Activated CD4-positive, CD25-positive, alpha-beta regulatory T cell treated with anti-CD3 and anti-CD28 coated beads, Interleukin-2, amount 50 U/mL, for 24 hours (primary cell): ENCODE results near the gene C19orf81.

Experiments used
- ATAC-seq, 2 donors: fragments of 150-1000 bp; cut with Tn5 transposase; one replicate each; pipeline ENCODE4 v1.10.0; 2021; ENCODE audit warnings: mild to moderate bottlenecking in 1 of 2, moderate library complexity in 1 of 2

Gene C19orf81

DNA sequence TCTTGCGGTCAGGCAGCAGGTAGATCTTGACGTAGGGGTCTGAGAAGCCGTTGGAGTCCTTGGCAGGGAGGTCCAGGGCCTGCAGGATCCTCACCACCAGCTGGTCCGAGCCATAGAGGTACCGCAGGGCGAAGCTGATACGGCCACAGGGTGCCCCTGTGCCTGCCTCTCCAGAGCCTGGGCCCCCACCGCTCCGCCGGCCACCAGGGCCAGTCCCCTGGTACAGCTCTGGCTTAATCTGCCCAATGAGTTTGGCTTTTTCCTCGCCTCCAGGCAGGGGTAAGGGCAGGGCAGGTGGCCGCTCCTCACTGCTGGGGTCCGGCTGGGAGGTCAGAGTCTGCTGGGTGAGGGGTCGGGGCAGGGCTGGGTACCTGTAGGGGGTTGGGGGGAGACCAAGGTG is 19.4 kb upstream of the C19orf81 start:
- no peak for ATAC-seq

- ATAC-seq = no peak
Measured at GRCh38 chr19:50632151-50632835, 17.0 kb upstream of the C19orf81 start.

DNA sequence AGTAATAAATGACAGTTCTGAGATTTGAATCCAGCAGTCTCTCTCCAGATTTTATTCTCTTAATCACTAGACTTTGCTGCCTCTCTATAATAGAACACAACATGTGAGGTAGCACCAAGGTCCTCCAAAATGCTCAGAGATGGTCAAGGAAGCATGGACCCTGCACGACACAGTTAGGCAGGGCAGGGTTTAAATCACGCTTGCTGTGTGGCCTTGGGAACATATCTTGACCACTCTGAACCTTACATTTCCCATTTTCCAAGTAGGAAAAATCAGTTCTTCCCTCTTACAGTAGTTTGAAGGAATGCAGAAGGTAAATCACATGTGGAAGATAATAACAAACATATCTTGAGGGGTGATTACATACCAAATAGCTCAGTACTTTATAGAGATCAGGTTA is 15.9 kb upstream of the C19orf81 start:
- no peak for ATAC-seq

- no peak for ATAC-seq
Measured at GRCh38 chr19:50633973-50634372, 15.3 kb upstream of the C19orf81 start.

- no peak for ATAC-seq
Measured at GRCh38 chr19:50636317-50637085, 12.7 kb upstream of the C19orf81 start.

DNA sequence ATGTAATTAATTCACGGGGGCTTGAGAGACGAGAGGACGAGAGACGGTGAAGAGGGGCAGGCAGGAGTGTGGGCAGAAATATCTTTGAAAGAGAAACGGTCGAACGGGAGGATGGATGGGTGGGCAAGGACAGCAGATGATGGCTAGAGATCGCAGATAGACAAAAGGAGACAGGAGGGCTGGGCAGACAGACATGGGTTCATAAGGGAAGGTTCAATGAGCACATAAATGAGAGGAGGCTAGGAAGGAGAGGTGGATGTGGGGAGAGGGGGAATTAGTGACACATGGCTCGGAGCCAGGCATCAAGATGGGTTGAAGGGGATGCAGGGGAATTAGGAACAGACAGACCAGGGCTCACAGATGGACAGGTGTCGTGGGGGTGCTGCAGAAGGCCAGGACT is 10.6 kb upstream of the C19orf81 start:
- no peak for ATAC-seq

DNA sequence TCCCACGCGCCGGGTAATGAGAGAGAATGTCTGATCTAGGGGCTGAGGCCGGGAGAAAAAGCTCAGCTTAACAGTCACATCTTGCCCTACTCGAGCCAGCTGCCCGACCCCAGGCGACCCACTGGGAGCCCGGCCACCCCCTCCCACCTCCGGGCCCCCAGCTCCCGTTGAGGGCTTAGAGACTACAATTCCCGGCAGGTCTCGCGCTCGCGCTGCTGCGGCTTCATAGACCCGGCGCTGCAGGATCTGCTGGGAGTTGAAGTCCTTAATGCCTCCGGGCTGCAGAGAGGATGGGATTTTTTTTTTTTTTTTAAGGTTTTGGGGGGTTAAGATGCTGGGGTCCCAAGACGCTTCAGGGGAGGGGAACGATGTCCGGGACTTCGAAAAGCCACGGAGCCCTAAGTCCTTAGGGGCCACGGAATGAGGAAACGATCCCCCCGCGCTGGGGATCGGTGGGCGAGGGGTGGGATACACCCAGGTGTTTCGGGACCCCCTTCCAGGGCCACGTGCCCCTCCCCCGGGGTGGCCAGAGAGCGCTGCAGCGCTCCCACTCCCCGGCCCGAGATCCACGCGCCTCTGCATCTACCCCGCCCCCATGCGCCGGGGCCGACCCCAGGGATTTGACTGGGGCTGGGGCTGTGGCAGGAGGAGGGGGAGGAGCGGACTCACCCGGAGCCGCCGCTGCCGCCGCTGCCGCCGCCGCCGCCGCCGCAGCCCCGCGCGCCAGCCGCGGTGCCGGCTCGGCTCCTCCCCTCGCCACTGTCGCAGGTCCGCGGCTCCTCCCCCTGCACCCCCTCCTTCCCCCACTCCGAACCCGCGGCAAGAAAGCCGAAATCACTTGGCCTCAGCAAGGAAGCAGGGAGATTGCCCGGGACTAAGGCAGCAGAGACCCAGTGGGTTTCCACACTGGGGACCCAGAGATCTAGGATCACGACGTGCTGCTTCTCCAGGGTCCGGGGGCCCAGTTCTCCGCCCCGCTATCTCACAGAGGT is 9.8 kb upstream of the C19orf81 start, which contains the start of gene SYT3:
Gene SYT3, minus strand, starts transcription at position 761 of the 992 bp plus-strand sequence. CDS start 2,470 bp downstream, outside the sequence.
- peak; percentile 55 to 65 for ATAC-seq

- no peak for ATAC-seq
Measured at GRCh38 chr19:50640368-50640767, 8.9 kb upstream of the C19orf81 start.

DNA sequence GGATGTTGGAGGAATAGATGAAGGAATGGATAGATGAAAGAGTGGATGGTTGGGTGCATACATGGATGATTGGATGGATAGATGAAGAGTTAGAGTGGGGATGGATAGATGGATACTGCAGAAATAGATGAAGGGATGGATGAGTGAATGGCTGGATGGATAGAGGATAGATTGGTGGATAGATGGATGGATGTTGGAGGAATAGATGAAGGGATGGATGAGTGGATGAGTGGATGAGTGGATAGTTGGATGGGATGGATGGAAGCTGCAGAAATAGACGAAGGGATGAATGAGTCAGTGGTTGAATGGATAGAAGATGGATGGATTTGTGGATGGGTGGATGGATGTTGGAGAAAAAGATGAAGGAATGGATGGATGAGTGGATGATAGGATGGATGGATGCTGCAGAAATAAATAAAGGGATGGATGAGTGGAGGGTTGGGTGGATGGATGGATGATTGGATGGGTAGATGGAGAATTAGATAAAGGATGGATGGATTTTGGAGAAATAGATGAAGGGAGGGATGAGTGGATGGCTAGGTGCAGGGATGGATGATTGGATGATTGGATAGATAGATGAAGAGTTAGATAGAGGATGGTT is 4.8 kb upstream of the C19orf81 start:
- ATAC-seq = no peak

DNA sequence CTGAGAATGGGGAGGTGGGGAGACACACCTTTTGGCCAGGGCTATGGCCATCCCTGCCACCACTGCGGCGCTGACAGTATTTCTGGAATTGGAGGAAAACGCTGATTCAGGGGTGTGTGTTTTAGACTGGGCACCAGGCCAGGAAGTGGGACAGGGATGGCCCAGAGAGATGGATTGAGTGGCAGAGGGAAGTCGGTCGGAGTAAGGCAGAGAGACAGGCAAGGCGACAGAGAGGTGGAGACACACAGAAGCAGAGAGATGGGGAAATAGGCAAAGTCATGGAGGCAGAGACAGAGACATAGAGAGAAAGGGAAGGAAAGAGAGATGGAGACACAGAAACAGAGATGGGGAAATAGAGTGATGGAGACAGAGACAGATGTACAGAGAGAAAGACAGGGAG is 4.1 kb upstream of the C19orf81 start:
- no peak for ATAC-seq

DNA sequence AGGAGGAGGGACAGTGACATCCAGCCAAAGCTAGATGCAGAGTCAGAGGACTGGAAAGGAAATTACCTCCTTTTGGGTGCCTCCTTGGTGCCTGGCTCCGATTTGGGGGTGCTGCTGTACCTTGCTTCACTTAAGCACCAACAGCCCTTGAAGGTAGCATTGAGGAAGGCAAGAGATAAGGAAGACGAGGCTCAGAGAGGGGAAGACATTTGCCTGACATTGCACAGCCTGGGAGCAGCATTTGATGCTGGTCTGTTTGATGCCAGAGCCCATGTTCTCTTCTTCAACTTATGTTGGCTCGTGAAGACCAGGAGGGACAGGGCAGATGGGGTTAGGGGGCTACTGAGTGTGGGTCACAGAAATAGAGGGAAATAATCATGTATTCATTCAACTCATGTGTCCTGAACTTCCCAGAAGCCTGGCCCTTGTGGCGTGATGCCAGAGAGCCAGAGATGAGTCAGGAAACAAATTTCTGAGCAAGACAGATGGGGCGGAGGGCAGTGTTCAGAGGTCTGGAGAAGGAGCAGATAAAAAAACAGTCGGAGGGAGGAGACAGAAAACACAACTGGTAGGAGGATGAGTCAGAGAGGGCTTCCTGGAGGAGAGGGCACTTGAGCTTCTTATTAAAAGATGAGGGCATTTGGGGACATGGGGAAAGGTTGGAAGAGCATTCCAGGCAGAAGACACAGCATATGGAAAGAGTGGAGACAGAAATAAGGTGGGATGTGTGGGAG is 3.0 kb upstream of the C19orf81 start:
- ATAC-seq = no peak

- ATAC-seq = no peak
Measured at GRCh38 chr19:50647879-50648615, 1.2 kb upstream of the C19orf81 start.

DNA sequence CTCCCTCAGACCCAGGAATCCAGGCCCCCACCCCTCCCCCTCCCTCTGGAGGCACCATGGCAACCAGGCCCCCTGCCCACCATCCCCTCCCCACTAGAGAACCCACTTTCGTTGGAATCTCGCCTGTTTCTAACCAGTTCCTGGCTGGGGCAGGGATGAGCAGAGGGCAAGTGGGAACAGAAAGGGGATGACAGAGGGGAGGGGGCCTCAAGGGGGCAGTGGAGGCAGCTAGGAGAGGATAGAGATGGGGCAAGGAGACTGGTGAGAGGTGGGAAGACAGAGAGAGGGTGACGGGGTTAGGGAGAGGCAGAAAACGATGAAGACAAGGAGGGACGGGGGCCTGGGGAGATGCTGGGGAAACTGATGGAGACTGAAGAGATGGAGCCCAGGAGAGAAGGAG is 586 bp upstream of the C19orf81 start:
- no peak for ATAC-seq

DNA sequence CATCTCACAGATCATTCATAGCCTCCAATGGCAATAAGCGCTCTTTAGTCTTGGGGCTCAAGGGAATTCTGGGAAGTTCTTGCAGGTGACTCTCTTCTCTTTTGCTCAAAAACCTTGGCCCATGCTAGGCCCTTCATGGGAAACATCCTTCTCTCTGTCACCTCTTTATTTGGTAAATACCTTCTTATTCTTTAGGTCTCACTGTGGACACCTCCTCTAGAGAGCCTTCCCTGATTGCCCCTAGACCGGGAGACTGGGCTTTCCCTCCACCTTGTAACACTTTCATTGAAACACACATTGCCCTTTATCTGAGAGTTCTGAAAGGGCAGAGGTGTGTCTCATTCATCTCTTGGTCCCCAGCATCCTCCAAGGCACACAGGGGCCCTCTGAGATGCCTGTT is 1.9 kb downstream of the C19orf81 start:
- ATAC-seq = no peak

- ATAC-seq = no peak
Measured at GRCh38 chr19:50652722-50653121, 3.5 kb downstream of the C19orf81 start.

DNA sequence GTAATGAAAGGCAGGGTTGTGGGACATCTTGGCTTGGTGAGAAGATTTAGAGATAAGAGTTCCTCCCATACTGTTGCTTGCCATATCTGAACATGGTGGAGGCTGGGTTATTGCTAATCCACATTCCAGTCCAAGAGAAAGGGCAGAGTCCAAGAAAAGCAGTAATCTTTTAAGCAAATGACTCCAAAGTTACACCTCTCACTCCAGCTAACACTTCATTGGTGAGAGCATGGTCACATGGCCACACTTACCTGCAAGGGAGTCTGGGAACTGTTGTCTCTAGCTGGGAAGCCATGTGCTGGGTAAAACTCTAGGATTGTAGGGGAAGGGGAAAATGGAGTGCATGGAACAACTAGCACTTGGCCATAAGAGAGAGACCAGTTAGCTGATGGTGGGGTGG is 5.6 kb downstream of the C19orf81 start:
- ATAC-seq = no peak

GRCh38 chr19:50657222-50657669 is 8.0 kb downstream of the C19orf81 start:
- ATAC-seq = no peak

DNA sequence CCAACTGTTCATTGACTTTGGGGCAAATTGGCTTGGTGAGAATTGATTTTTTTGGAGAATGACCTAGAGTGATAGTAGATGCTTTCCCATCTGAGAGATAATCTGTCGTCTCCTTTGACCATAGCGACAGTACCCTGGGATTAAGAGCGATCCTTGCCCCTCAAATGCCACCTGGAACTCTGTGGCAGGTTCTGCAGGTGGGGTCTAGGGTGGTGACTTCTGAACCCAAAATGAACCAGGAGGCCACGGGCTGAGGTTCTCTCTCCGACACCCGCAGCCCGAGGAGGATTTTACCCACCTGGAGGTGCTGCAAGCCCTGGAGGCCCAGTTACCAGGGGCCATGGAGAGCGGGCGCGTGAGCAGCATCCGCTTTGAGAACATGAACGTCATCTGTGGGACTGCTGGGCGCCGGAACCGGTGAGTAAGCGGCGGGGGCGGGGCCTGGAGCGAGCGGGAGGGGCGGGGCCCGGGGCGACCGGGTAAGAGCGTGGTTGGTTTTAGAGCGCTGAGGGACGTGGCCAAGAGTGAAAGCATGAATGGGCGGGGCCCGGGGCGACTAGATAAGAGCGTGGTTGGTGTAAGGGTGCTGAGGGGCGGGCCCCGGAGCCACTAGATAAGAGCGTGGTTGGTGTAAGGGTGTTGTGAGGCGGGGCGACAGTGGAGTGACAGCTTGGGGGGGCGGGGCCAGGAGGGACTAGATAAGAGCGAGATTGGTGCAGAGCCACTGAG is 8.6 kb downstream of the C19orf81 start:
- peak; percentile 97 to 98 for ATAC-seq

GRCh38 chr19:50658441-50659317 is 9.4 kb downstream of the C19orf81 start:
- no peak for ATAC-seq
